WI38 (cell line): ENCODE results near the gene CPA4.
"Not testable (repeated sequence)": the region's sequence is repeated elsewhere in the genome, so short reads cannot be mapped to it uniquely, and the experiment has no call there.

ENCODE experiments used
- H3K4me3 ChIP-seq: 2 replicates; pipeline ENCODE4 v1.5.1; 2011; ENCODE audit warnings: low read depth, mild to moderate bottlenecking, control low read depth, low read length
- TF ChIP-seq, protein P1 (sequence below): IDR thresholded peaks from 2 replicates; pipeline ENCODE4 v1.5.1; 2012; ENCODE audit warnings: low read depth, mild to moderate bottlenecking, control low read depth, low read length

CPA4 gene, protein sequence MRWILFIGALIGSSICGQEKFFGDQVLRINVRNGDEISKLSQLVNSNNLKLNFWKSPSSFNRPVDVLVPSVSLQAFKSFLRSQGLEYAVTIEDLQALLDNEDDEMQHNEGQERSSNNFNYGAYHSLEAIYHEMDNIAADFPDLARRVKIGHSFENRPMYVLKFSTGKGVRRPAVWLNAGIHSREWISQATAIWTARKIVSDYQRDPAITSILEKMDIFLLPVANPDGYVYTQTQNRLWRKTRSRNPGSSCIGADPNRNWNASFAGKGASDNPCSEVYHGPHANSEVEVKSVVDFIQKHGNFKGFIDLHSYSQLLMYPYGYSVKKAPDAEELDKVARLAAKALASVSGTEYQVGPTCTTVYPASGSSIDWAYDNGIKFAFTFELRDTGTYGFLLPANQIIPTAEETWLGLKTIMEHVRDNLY

DNA sequence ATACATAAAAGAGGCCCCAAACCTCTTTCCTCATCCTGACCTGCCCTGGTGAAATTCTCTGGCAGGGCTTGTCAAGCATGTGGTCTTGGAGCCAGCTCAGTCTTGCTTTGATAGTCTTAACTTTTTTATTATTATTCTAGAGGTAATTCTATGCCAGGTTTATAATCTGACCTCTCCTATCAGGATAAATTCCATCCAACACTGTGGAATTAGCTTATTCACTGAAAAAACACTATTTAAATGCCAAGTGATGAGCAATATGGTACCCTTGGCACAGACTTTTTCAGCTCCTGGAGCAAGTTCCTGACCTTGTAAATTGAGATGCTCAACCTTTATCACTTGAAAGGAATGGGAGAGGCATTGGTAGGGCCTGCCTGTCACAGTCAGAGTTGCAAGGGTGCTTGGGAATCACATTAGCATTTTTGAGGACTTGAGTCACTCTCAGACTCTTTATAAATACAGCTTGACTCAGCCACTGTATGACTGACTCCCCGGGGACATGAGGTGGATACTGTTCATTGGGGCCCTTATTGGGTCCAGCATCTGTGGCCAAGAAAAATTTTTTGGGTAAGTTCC, at the start of gene CPA4:
CPA4 (plus strand) TSS at position 480 of the 576 bp plus-strand sequence; CDS start at position 500, 20 bp downstream.
- H3K4me3 ChIP-seq: peak within 1 kb of the TSS; percentile 27; the same call in 1 of the 2 replicates
- TF ChIP-seq, protein P1, sequence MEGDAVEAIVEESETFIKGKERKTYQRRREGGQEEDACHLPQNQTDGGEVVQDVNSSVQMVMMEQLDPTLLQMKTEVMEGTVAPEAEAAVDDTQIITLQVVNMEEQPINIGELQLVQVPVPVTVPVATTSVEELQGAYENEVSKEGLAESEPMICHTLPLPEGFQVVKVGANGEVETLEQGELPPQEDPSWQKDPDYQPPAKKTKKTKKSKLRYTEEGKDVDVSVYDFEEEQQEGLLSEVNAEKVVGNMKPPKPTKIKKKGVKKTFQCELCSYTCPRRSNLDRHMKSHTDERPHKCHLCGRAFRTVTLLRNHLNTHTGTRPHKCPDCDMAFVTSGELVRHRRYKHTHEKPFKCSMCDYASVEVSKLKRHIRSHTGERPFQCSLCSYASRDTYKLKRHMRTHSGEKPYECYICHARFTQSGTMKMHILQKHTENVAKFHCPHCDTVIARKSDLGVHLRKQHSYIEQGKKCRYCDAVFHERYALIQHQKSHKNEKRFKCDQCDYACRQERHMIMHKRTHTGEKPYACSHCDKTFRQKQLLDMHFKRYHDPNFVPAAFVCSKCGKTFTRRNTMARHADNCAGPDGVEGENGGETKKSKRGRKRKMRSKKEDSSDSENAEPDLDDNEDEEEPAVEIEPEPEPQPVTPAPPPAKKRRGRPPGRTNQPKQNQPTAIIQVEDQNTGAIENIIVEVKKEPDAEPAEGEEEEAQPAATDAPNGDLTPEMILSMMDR: no peak

DNA sequence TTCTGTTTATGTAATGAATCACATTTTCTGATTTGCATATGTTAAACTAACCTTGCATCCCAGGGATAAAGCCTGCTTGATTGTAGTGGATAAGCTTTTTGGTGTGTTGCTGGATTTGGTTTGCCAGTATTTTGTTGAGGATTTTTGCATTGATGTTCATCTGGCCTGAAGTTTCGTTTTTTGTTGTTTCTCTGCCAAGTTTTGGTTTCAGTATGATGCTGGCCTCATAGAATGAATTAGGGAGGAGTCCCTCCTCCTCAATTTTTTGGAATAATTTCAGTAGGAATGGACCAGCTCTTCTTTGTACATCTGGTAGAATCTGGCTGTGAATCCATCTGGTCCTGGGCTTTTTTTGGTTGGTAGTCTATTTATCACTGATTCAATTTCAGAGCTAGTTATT, 49.5 kb upstream of the CPA4 start:
- not testable (repeated sequence) for H3K4me3 ChIP-seq

DNA sequence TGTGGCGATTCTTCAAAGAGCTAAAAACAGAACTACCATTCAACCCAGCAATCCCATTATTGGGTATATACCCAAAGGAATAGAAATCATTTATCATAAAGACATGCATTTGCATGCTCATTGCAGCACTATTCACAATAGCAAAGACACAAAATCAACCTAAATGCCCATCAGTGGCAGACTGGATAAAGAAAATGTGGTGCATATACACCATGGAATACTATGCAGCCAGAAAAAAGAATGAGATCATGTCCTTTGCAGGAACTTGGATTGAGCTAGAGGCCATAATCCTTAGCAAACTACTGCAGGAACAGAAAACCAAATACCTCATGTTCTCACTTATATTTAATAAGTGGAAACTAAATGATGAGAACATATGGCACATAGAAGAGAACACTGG, 46.5 kb upstream of the CPA4 start:
- not testable (repeated sequence) for H3K4me3 ChIP-seq

DNA sequence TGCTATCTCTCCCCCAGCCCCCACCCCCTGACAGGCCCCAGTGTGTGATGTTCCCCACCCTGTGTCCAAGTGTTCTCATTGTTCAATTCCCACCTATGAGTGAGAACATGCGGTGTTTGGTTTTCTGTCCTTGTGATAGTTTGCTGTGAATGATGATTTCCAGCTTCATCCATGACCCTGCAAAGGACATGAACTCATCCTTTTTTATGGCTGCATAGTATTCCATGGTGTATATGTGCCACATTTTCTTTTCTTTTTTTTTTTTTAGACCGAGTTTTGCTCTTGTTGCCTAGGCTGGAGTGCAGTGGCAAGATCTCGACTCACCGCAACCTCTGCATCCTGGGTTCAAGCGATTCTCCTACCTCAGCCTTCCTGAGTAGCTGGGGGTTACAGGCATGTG, 44.1 kb upstream of the CPA4 start:
- H3K4me3 ChIP-seq: not testable (repeated sequence)

DNA sequence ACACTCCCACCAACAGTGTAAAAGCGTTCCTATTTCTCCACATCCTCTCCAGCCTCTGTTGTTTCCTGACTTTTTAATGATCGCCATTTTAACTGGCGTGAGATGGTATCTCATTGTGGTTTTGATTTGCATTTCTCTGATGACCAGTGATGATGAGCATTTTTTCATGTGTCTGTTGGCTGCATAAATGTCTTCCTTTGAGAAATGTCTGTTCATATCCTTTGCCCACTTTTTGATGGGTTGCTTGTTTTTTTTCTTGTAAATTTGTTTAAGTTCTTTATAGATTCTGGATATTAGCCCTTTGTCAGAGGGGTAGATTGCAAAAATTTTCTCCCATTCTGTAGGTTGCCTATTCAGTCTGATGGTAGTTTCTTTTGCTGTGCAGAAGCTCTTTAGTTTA, 43.3 kb upstream of the CPA4 start:
- not testable (repeated sequence) for H3K4me3 ChIP-seq

DNA sequence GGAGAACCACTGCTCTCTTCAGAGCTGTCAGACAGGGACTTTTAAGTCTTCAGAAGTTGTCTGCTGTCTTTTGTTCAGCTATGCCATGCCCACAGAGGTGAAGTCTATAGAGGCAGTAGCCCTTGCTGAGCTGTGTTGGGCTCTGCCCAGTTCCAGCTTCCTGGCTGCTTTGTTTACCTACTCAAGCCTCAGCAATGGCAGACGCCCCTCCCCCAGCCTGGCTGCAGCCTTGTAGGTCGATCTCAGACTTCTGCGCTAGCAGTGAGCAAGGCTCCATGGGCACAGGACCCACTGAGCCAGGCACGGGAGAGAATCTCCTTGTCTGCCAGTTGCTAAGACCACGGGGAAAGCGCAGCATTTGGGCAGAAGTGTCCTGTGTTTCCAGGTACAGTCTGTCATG, 38.4 kb upstream of the CPA4 start:
- TF ChIP-seq, protein P1: no peak
- no peak overlapping the region for H3K4me3 ChIP-seq

DNA sequence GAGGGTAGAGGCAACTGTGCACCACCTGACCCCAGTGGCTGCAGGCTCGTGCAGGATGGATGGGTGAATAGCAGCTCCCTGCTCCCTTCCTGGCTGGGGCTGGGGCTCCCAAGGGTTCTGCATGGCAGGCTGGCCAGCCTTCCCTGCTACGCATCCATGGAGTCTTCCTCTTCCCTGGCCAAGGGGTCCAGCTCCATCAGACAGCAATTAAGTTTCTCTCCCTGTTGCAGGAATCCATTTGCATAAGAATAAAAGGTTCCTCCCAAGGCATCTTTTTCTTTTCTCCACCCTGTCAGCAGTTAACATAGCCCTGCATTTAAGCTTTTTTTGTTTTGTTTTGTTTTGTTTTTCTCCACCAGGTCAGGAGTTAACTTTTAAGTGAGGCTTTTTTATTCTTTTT, 36.3 kb upstream of the CPA4 start:
- TF ChIP-seq, protein P1: no peak
- H3K4me3 ChIP-seq: no peak overlapping the region

DNA sequence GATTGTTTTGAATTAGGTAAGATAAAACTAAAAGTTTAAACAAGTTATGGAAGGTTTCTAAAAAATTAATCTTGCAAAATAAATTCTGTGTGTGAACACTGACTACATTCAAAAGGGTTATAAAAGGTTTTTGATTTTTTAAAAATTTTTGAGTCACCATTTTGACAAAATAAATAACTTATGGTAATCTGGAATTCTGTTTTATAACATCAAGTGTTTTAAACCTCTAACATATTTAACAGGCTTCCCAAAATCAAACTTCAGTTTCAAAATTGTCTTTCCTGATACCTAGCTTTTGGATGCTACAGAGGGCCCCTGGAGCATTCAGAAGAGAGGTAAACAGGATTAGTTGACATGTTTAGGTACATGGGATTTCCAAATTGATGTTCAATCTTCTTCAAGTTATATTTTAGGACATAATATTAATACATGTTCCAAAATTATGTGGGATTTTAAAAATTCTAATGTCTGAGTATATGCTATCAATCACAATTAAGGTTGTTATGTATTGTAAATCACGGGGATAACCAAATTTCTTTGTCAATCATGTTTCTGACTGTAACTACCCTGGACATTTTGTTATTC, 34.4 kb upstream of the CPA4 start:
- TF ChIP-seq, protein P1: no peak
- H3K4me3 ChIP-seq: no peak overlapping the region

DNA sequence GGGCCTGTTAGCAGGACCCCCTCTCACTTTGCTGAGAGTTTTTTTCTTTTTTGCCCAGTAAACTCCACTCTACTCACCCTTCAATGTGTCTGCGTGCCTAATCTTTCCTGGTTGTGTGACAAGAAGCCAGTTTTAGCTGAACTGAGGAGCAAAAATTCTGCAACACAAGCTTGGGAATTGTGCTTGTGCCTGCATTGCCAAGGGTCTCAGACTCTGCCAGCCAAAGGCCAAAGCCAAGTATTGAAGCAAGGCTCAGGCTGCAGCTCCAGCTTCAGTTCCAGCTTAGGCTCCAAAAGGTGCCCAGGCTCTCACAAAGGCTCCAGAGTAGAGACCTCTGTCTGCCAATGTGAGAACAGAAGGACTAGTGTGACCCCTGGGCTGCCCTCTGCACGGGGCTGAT, 30.5 kb upstream of the CPA4 start:
- TF ChIP-seq, protein P1: no peak
- H3K4me3 ChIP-seq: no peak overlapping the region
